Measurements from ENCODE around the gene GSK3B.

GSK3B gene

GRCh38 chr3:119809249-119810017 lies 284.8 kb downstream of the GSK3B start:
- no peak for DNase-seq

- DNase-seq = no peak
These were observed 285.4 kb downstream of the GSK3B start for GRCh38 chr3:119808843-119809242.

GRCh38 chr3:119808244-119808643 lies 286.0 kb downstream of the GSK3B start:
- DNase-seq = no peak

GRCh38 chr3:119800844-119801243 lies 293.4 kb downstream of the GSK3B start:
- DNase-seq = no peak

GRCh38 chr3:119796785-119797184 lies 297.5 kb downstream of the GSK3B start:
- DNase-seq = no peak

GRCh38 chr3:119796368-119796767 lies 297.9 kb downstream of the GSK3B start:
- no peak for DNase-seq

GRCh38 chr3:119795849-119796248 lies 298.4 kb downstream of the GSK3B start:
- DNase-seq = no peak

GRCh38 chr3:119794971-119795612 lies 299.2 kb downstream of the GSK3B start:
- DNase-seq = no peak

GRCh38 chr3:119794401-119794800 lies 299.8 kb downstream of the GSK3B start:
- no peak for DNase-seq

- DNase-seq = no peak
These were observed 302.0 kb downstream of the GSK3B start for GRCh38 chr3:119792270-119792669.

GRCh38 chr3:119790369-119790768 lies 303.9 kb downstream of the GSK3B start:
- no peak for DNase-seq

GRCh38 chr3:119786409-119786808 lies 307.8 kb downstream of the GSK3B start:
- DNase-seq = no peak

- DNase-seq = peak in 1 of 2 donors; percentile 6
These were observed 310.4 kb downstream of the GSK3B start for GRCh38 chr3:119783883-119784282.

- no peak for DNase-seq
These were observed 311.0 kb downstream of the GSK3B start for GRCh38 chr3:119783255-119783654.

GRCh38 chr3:119782460-119782859 lies 311.8 kb downstream of the GSK3B start:
- no peak for DNase-seq

- no peak for DNase-seq
These were observed 312.7 kb downstream of the GSK3B start, which contains the start of gene NR1I2 for GRCh38 chr3:119781330-119782198. TSS of gene NR1I2 (plus strand) at chr3:119782101.

GRCh38 chr3:119779731-119780383 lies 314.4 kb downstream of the GSK3B start:
- no peak for DNase-seq

GRCh38 chr3:119778811-119779210 lies 315.4 kb downstream of the GSK3B start:
- DNase-seq = no peak

- no peak for DNase-seq
These were observed 316.1 kb downstream of the GSK3B start for GRCh38 chr3:119778176-119778575.

GRCh38 chr3:119776304-119776703 lies 317.9 kb downstream of the GSK3B start:
- no peak for DNase-seq

- DNase-seq = no peak
These were observed 319.8 kb downstream of the GSK3B start for GRCh38 chr3:119774444-119774843.
